Spleen (tissue), 7 donors: ENCODE measurements around the gene TTLL9.

Experiments used
- CTCF ChIP-seq, 11 experiments: fragments of 200-600 bp in 7 of 11; fragments of 450-650 bp in 4 of 11; sonication (generic) in 4 of 11; IDR thresholded peaks in 8 of 11; conservative IDR thresholded peaks in 3 of 11; 1 replicate in 7 of 11; 2 replicates in 4 of 11; pipeline versions ENCODE4 v1.4.0 to v1.8.0; 2016 to 2021; ENCODE audit warnings: antibody characterized with exemption in 11 of 11, inconsistent platforms in 4 of 11, mild to moderate bottlenecking in 1 of 11
- POLR2A ChIP-seq, 3 donors: fragments of 450-650 bp; IDR thresholded peaks; one replicate each; pipeline ENCODE4 v1.5.1; 2017; ENCODE audit warnings: antibody characterized with exemption in 3 of 3, mild to moderate bottlenecking in 1 of 3
- POLR2AphosphoS5 ChIP-seq, 3 donors: sonication (generic); formaldehyde crosslinking; IDR thresholded peaks; one replicate each; pipeline ENCODE4 v1.5.1; 2017; ENCODE audit warnings: antibody characterized with exemption in 3 of 3
- donor health status: DM: no; HTN: no; CAD: no; lungs with moderate emphysema.
- donor health status: DM: no; HTN: no; CAD: no.
- donor health status: DM: no; HTN: no; CAD: no.

GRCh38 chr20:31943052-31943471 is 72.6 kb downstream of the TTLL9 start:
- TF ChIP-seq CTCF (IDR thresholded peaks at IDR 0.05 in 8 of 11, conservative IDR thresholded peaks at IDR 0.05 in 3 of 11) (no peak), POLR2A (IDR thresholded peaks at IDR 0.05) (no peak), POLR2AphosphoS5 (IDR thresholded peaks at IDR 0.05) (no peak)
